Left ventricle myocardium inferior (tissue), 1 donor: ENCODE results near the gene TJP1. TPM values are rescaled to one million over a fixed set of nuclear protein-coding genes. Genes with fewer than 3 reads are reported as not detected.

Source experiments
- DNase-seq: peaks from one replicate; pipeline ENCODE4 v3.0.0-alpha.2; 2020
- H3K27ac ChIP-seq: fragments of 200-600 bp; replicated peaks from 2 replicates; pipeline ENCODE4 v1.8.0; 2021
- H3K27me3 ChIP-seq: fragments of 200-600 bp; 2 replicates; pipeline ENCODE4 v1.8.0; 2021; ENCODE audit warnings: low read depth
- H3K36me3 ChIP-seq: fragments of 200-600 bp; 2 replicates; pipeline ENCODE4 v1.8.0; 2021
- H3K4me1 ChIP-seq: fragments of 200-600 bp; 2 replicates; pipeline ENCODE4 v1.8.0; 2021
- H3K4me3 ChIP-seq: fragments of 200-600 bp; 2 replicates; pipeline ENCODE4 v1.8.0; 2021; ENCODE audit warnings: mild to moderate bottlenecking, moderate library complexity
- H3K9me3 ChIP-seq: fragments of 200-600 bp; replicated peaks from 2 replicates; pipeline ENCODE4 v1.8.0; 2021
- CTCF ChIP-seq: fragments of 200-600 bp; IDR thresholded peaks from 2 replicates; pipeline ENCODE4 v1.8.0; 2021; ENCODE audit warnings: antibody characterized with exemption, mild to moderate bottlenecking, borderline replicate concordance
- intact Hi-C: fragments of 100-400 bp; cut with micrococcal nuclease; formaldehyde crosslinking; loops from one replicate; pipeline ENCODE4 v1.11.0; 2022
- total RNA-seq: library from RNA; stranded (reverse); fragmentation: NEBNext Ultra II Directional; extraction: Animal tissue kit (Norgen Biotek cat#: 25700); gene quantifications from one replicate; pipeline ENCODE4 v1.2.1, GENCODE V29; 2021
- donor health status: DM: no; HTN: yes; CAD: no; lungs with severe emphysema.

The TJP1 gene
- total RNA-seq, 1 donor from 2014 or later: 108 TPM

GRCh38 chr15:29670266-29670665 is 152.0 kb downstream of the TJP1 start:
- TF ChIP-seq CTCF: no peak
- Histone ChIP-seq H3K4me1 (peaks cover 14% of the 10 kb centered on the region), H3K9me3 (no peaks in the 10 kb centered on the region), H3K4me3 (no peak overlapping the region), H3K36me3 (no peaks in the 10 kb centered on the region), H3K27ac (no peak overlapping the region), H3K27me3 (peaks cover 13% of the 10 kb centered on the region)
- no peak for DNase-seq
- intact Hi-C loops: no loop called here

GRCh38 chr15:29669823-29670222 is 152.4 kb downstream of the TJP1 start:
- H3K4me3 ChIP-seq: no peak overlapping the region
- peaks cover 9% of the 10 kb centered on the region for H3K4me1 ChIP-seq
- intact Hi-C loops: loop anchor here (10.0 kb wide), 1 partner anchor 395 kb away; no protein-coding TSS in a partner anchor
- H3K36me3 ChIP-seq: no peaks in the 10 kb centered on the region
- no peaks in the 10 kb centered on the region for H3K9me3 ChIP-seq
- H3K27me3 ChIP-seq: peaks cover 13% of the 10 kb centered on the region
- DNase-seq: no peak
- no peak overlapping the region for H3K27ac ChIP-seq
- no peak for TF ChIP-seq CTCF

- peaks cover 18% of the 10 kb centered on the region for H3K27me3 ChIP-seq
- no peak overlapping the region for H3K27ac ChIP-seq
- peak; percentile 83 for TF ChIP-seq CTCF
- H3K4me1 ChIP-seq: no peaks in the 10 kb centered on the region
- no peaks in the 10 kb centered on the region for H3K36me3 ChIP-seq
- no peak for DNase-seq
- H3K9me3 ChIP-seq: no peaks in the 10 kb centered on the region
- intact Hi-C loops: loop anchor here (10.0 kb wide), 1 partner anchor 397 kb away; no protein-coding TSS in a partner anchor
- H3K4me3 ChIP-seq: no peak overlapping the region
Measured at GRCh38 chr15:29668120-29668602, 154.1 kb downstream of the TJP1 start.

GRCh38 chr15:29666241-29666640 is 156.0 kb downstream of the TJP1 start:
- Histone ChIP-seq H3K36me3 (no peaks in the 10 kb centered on the region), H3K4me1 (no peaks in the 10 kb centered on the region), H3K27me3 (peaks cover 23% of the 10 kb centered on the region), H3K4me3 (no peak overlapping the region), H3K9me3 (no peaks in the 10 kb centered on the region), H3K27ac (no peak overlapping the region)
- DNase-seq: no peak
- intact Hi-C loops: loop anchor here (10.0 kb wide), 1 partner anchor 399 kb away; no protein-coding TSS in a partner anchor
- no peak for TF ChIP-seq CTCF

- no peak for DNase-seq
- H3K36me3 ChIP-seq: no peaks in the 10 kb centered on the region
- TF ChIP-seq CTCF: no peak
- intact Hi-C loops: loop anchor here (10.0 kb wide), 1 partner anchor 399 kb away; no protein-coding TSS in a partner anchor
- H3K9me3 ChIP-seq: no peaks in the 10 kb centered on the region
- peaks cover 23% of the 10 kb centered on the region for H3K27me3 ChIP-seq
- no peaks in the 10 kb centered on the region for H3K4me1 ChIP-seq
- H3K4me3 ChIP-seq: no peak overlapping the region
- H3K27ac ChIP-seq: no peak overlapping the region
Measured at GRCh38 chr15:29665444-29666003, 156.7 kb downstream of the TJP1 start.
